Neural progenitor cell (in vitro differentiated cells): Measurements from ENCODE around the gene TF.

Source experiments
- EZH2 ChIP-seq: fragments of 200-600 bp; sonication (generic); IDR thresholded peaks from 2 replicates; pipeline ENCODE4 v1.6.1; 2017; ENCODE audit warnings: antibody characterized with exemption, mild to moderate bottlenecking, moderate library complexity
- EZH2phosphoT487 ChIP-seq: fragments of 200-600 bp; sonication (generic); IDR thresholded peaks from 2 replicates; pipeline ENCODE4 v1.6.1; 2017; ENCODE audit warnings: antibody characterized with exemption
- TF ChIP-seq, protein P1 (sequence below): fragments of 200-600 bp; sonication (generic); IDR thresholded peaks from 2 replicates; pipeline ENCODE4 v1.5.1; 2017; ENCODE audit warnings: antibody characterized with exemption, mild to moderate bottlenecking

DNA sequence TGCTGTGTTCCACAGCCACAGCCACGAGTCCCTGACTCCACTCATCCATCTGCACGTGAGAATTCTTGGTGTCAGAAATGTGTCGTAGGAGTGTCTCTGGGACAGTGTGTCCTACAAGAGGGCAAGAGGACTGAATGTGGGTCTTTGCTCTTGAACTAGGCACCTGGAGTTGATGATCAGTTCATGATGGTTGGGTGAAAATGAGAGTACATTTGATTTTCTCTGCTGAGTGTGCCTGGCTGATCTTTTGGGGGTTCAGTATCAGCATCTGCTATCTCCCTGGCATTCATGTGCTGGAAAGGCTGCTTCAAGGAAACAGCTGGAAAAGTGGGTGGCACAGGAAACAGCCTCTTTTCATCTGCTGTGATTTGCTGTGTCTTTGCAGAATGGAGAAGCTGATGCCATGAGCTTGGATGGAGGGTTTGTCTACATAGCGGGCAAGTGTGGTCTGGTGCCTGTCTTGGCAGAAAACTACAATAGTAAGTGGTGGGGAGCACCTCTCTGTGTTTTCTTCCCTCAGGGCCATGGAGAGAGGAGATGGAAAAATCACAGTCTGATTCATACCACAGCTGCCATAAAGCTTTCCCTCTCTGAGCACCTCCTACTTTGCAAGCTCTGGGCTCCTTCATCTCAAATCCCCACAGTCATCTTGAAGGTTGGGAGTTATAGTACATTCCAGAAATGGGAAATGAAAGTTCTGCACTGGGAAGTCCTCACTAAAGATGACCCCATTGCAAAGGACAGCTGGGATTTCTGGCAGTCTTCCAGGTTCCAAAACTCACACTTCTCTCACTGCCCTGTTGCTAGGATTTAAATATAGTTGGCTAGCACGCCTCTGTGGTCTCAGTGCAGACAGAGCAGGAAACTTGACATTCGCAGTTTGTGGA is 17.8 kb downstream of the TF start:
- TF ChIP-seq, protein P1, sequence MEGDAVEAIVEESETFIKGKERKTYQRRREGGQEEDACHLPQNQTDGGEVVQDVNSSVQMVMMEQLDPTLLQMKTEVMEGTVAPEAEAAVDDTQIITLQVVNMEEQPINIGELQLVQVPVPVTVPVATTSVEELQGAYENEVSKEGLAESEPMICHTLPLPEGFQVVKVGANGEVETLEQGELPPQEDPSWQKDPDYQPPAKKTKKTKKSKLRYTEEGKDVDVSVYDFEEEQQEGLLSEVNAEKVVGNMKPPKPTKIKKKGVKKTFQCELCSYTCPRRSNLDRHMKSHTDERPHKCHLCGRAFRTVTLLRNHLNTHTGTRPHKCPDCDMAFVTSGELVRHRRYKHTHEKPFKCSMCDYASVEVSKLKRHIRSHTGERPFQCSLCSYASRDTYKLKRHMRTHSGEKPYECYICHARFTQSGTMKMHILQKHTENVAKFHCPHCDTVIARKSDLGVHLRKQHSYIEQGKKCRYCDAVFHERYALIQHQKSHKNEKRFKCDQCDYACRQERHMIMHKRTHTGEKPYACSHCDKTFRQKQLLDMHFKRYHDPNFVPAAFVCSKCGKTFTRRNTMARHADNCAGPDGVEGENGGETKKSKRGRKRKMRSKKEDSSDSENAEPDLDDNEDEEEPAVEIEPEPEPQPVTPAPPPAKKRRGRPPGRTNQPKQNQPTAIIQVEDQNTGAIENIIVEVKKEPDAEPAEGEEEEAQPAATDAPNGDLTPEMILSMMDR = no peak
- TF ChIP-seq EZH2 (no peak), EZH2phosphoT487 (no peak)
